ENCODE data around the gene NSDHL.
A peak's percentile ranks its signal among the peaks of the same experiment; 100 is the strongest.
"Not testable (repeated sequence)": the region's sequence is repeated elsewhere in the genome, so short reads cannot be mapped to it uniquely, and the experiment has no call there.

Gene NSDHL

DNA sequence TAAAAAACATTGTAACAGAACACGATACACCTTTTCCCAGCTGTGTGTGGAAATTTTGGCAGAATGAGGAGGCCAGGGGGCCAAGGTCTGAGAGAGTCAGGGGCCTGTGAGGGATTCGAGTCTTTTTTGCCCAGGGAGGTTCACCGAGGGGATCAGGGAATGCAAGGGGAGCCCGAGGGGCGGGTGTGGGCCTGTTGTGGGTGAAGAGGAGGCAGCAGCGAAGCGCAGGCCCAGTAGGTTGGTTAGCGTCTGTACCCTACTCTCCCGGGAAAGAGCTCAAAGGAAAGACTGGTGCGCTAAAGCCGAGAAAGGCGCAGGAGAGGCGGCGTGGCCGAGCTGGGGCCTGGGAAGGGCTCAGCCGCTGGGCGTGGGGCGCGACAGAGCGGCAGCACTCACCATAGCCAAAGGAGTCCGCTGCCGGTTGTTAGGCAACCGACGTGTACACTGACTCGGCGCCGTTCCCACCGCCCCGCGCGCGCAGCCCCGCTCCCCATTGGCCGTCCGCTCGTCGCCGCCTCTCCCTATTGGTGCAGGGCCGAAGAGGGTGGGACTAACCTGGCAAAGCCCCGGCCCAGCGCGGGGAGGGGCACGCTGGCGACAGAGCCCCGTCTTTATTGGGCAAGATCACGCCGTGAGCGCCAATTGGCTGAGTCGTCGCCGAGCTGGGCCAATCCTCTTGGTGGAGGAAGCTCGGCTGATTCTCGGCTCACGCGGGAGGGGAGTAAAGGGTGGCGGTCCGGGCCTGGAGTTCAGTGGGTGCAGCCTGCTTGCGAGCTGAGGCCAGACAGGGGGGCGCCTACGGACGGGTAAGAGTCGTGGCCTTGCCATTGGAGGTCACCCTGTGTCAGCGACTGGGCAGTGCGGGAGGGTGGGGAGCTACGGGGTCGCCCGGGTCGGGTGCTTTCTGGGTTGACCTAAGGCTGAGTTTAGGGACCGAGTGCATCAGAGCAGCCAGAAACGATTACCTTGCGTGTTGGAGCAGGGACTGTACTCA lies at the start of gene NSDHL, which contains the start of gene CETN2:
NSDHL (plus strand) TSS at position 752 of the 994 bp plus-strand sequence. CDS start 15,262 bp downstream, outside the sequence.
CETN2 (minus strand) TSS at position 446 of the 994 bp plus-strand sequence; CDS start at position 399, 47 bp downstream.
- peak; percentile 93 for DNase-seq (ENCODE audit: low spot score)

DNA sequence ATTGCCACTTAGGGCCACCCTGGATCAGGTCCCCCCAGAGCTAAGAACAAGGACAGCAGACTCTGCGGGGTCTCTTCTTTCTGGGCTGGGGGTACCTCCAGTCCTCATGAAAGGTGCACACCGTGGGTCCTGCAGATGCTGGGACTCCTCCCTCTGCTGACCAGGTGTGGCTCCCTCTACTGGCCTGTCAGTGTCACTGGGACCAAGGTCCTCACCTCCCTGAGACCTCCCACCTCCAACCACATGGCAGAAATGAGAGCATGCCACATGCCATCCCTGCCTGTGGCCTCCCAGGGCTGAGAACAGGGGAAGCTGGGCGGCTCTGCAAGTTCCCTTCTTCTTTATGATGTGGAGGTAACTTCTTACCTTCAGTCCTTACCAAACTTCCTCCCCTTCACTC lies 43.8 kb upstream of the NSDHL start:
- not testable (repeated sequence) for DNase-seq (ENCODE audit: low spot score)

DNA sequence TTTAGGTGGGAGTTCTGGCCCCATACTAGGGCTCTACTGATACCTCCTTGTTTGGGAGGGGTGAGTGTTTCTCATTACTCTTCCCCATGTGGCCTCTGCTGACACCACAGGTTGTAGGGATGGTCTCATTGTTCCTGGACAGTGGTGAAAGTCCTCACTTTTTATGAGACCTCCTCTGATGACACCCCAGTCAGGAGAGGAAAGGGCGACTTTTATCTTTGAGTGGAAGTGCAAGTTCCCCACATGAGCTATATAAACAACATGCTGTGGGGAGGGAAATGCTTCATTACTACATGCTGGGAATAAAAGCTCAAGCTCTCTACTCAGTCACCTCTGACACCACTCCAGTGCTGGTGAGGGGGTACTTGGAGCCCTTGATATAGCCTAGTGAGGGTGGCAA lies 31.9 kb upstream of the NSDHL start:
- DNase-seq (ENCODE audit: low spot score): no peak

DNA sequence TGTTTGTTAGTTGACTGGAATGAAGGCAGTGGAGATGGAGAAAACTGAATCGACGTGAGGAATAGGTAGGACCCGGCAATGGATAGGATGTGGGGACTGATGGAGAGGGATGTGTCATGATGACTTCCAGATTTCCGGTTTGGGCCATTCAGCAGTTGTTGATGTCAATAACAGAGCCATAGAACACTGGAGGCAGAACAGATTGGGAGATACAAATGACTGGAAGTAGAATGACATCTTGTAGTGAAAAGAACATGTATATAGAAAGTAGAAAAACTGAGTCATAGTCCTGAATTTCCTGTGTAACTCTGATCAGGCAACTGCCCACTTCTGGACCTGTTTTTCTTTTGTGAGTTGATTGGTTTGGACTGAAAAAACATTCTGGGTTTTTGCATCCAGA lies 24.8 kb upstream of the NSDHL start:
- DNase-seq (ENCODE audit: low spot score): peak; percentile 4

DNA sequence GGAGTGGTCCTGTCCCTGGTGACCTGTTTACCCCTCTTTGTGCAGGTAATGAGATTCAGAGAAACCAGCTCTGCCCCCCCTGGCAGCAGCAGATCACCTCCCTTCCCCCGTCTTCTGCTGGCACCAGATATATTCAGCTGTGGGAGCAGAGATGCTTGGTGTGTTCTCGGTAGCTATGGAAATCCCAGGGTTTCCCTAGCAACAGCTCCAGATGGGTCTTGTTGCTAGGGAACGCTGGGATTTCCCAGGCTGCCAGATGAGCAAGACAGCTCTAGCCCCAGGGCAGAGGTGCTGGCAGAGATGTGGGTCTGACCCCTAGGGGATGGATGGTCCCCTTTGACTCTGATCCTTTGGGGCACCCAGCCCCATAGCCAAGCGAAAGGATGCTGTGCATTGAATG lies 20.5 kb upstream of the NSDHL start:
- DNase-seq (ENCODE audit: low spot score): no peak

DNA sequence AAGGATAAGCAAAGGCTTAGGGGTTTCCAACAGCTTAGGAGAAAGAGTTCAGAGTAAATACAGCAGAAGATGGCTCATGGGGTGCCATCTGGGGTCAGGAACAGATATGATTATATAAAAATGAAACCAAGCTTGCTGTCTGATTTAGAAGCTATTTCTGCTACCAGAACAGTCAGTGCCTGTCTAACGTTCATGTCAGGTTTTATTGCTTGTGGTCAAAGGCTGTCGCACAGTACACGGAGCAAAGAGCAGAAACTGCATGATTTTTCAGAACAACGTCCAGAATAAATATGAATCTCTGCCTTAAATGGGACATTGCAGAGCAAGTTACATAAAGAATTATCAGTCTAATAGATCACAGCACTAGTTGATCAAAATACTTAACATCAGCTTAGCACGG lies 17.7 kb upstream of the NSDHL start:
- no peak for DNase-seq (ENCODE audit: low spot score)

DNA sequence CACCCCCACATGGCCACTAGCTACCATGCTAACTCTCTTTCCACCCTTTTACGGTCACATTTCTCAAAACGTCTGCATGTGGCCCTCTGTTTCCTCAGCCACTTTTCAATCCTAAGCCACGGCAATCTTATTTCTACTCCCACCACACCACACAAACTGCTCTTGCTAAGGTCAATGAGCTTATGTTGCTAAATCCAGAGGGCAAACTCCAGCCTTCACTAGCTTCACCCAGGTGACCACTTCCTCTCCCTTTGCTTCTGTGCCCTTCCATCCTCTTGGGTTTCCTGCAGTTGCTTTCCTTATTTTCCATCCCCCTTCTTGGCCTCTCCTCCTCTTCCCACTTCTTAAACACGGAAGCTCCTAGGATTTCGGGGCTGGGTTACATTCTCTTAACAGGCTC lies 16.8 kb upstream of the NSDHL start:
- no peak for DNase-seq (ENCODE audit: low spot score)

DNA sequence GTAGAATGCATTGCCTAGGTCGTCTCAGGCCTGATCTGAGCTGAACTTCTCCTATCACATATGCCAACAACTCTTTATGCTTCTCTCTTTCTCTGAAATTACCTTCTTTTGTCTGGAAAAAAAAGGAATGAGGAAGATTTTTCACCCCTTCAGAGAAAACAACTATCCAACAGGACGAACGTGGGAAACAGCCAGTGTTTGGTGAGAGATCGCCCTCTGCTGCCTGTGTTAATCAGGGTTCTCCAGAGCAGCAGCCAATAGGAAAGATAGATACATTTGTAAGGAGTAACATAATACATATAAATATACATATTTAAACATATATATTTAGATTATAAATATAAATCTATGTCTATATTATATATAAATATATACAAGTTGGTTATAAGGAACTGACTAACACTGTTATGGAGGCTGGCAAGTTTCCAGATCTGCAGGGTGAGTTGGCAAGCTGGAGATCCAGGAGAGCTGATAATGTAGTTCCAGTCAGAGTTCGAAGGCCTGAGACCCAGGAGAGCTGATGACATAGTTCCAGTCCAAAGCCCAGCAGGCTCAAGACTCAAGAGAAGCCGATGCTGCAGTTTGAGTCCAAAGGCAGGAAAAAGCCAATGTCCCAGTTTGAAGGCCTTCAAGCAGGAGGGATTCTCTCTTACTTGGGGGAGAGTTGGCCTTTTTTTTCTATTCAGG lies 13.6 kb upstream of the NSDHL start:
- peak; percentile 25 for DNase-seq (ENCODE audit: low spot score)

DNA sequence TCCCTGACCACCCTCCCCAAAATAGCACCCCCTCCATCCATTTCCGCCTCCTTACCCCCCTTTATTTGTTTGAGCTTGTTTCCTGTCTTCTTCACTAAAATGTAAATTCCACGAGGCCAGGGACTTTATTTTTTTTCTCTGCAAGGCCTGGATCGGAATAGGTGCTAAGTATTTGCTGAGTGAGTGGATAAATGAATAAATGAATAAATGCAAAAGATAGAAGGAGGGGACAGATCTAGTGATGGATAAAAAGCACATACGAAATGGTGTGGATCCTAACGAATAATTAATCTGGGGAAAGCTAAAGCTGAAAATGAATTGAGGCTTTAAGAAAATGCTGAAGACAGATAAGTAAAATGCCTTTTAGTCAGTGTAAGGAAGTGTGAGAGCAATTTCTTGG lies 12.5 kb upstream of the NSDHL start:
- no peak for DNase-seq (ENCODE audit: low spot score)

DNA sequence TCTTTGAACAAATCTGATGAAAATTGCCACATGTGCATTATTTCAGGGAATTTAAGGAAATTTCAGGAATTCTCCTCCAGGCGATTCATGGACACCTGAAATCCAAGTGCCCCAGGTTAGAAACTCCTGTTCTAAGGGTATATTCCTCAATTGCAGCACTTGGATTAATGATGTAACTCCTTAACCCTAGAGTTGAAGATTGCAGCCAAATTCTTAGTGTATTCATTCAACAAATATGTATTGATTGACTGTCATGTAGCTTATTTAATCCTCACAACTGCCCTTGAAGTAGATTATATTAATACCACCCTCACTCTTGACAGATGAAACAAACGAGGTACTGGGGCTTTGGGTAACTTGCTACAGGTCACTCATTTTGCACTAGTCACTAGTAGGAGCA lies 11.6 kb upstream of the NSDHL start:
- DNase-seq (ENCODE audit: low spot score): no peak

DNA sequence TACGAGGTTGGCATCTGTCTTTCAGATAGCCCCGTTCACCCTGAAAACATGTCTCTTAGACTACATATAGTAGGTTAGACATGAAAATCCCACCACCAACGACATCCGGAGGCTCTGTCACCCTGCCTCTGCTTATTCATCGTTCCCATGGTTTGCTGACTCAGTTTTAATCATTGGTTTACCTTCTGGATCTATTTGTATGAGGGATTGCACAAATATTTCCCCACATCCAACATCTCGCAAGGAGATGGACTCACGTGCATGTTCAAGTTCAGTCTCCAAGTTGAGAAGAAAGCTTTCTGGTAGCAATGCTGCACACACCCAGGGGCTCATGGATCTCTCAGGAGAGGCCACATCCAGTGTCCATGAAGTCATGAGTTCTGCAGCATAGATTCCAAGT lies 11.1 kb upstream of the NSDHL start:
- DNase-seq (ENCODE audit: low spot score): no peak

DNA sequence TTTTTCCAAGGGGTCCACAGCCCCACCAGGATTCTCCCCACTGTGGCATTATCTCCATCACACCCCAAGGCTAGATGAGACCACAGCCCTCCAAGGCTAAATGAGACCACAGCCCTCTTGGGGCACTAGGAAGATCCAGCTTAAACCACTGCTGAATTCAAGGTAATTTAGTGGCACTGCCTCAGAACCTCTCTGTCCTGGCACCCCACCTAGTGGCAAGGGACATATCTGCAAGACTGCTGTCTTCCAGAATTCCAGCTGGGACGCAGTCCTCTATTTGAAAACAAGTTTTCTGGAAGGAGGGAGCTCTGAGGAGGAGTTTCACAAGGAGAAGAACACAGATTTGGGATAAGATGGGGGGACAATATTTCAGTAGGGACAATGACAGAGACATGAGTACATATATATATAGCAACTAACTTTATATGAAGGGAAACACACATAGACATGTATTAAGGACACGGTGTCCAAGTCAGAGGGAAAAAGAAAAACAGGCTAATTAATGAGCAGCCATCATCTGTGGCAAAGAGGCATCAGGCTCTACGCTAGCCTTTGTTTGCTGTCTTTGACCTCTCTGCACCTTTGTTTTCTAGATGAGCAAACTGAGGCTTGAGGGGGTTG lies 9.6 kb upstream of the NSDHL start:
- DNase-seq (ENCODE audit: low spot score): peak; percentile 17

DNA sequence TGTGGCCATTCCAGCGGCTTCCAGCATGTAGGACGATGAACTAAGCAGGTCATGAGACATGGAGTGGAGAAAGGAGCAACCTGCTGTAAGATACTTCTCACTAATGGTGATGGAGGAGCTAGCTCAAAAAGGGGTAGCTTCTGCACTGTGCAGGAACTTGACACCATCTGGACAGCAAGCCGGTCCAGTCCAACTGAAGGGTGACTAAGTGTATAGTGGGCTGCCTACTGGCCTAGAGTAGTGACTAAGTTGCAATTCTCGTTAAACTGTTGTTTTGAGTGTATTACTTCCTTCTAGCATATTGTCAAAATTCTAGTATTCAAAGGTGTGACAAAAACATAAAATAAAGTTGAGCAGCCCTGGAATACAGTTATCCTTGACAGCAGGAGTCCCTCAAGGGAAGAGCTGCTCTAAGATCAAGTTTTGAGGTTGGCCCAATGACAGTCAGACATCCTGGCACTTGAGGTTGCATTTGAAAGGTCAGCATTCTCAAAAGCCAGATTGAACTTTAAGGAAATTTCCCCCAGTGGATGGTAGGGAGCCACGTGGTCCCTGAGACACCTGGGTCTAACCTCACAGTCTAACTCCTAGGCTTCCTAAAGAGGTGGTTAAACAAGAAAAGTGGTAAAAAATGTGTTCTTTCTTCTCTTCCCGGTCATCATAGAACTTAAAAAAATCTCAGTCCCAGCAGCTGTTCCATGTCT lies 8.3 kb upstream of the NSDHL start:
- DNase-seq (ENCODE audit: low spot score): no peak

DNA sequence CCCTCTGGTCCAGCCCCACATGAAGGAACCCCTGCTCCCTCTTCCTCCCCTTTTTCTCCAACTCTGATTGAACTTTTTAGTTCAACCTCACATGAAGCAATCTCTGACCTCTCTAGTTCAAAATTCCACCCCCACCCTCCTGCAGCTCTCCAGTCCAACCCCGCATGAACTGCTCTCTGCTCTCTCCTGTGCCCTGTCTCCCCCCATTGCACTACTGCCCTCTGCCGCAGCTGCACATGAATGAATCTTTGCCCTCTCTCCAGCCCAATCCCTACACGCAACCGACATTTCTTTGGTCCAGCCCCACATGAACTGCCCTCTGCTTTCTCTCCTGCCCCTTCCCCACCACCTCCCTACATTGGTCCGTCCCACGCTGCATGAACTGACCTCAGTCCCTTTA lies 7.2 kb upstream of the NSDHL start:
- no peak for DNase-seq (ENCODE audit: low spot score)

DNA sequence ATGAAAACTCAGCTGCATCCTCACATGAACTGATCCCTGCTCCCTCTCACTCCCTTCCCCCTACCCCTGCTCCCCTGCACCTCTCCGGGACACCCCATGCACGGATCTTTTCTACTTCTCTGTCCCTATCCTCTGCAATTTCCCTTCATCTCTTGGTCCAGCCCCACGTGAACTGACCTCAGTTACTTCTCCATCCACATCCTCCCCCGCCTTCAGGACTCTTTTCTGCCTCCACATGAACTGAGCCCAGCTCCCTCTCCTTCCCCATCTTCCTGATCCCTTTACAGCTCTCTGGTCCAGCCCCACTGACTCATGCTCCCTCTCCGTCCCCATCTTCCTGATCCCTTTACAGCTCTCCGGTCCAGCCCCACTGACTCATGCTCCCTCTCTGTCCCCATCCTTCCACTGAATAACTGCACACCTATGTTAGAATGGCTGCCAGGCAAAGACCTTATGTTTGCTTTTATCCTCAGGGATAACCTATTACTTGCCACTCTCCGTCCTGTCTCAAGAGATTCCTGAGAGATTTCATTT lies 6.0 kb upstream of the NSDHL start:
- no peak for DNase-seq (ENCODE audit: low spot score)

DNA sequence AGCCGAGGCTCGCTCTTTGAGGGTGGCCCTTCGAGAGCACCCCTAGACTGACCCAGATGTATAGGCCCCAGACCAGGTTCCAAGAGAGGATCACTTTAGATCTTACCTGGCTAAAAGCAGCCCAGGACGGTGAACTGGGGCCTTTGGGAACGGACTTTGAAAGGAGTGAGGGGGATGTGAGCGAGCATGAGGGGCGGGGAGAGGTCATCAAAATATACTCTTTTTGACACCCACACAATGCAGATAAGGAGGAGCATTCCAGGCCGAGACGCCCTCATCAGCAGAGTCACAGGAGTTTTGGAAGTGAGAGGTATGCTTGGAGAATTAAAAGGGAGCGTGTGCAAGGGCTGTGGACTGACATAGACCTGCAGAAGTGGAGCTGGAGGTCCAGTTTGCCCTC lies 528 bp downstream of the NSDHL start:
- DNase-seq (ENCODE audit: low spot score): no peak

DNA sequence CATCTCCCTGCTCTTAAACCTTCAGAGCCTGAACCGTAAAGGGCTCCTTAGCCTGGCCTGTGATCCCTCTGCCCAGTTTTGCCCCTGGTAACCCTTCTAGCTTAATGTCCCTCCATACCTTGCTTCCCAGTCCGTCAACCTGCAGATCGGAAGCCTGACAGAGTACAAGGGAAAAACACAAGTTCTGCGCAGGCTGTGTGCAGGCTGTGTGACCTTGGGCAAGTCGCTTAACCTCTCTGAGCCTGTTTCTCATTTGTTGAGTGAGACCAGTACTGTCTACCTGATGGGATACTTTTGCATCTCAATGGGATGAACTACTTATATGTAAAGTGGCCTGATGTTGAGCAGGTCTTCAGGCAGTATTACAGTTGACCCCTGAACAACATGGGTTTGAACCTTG lies 1.7 kb downstream of the NSDHL start:
- DNase-seq (ENCODE audit: low spot score): no peak

DNA sequence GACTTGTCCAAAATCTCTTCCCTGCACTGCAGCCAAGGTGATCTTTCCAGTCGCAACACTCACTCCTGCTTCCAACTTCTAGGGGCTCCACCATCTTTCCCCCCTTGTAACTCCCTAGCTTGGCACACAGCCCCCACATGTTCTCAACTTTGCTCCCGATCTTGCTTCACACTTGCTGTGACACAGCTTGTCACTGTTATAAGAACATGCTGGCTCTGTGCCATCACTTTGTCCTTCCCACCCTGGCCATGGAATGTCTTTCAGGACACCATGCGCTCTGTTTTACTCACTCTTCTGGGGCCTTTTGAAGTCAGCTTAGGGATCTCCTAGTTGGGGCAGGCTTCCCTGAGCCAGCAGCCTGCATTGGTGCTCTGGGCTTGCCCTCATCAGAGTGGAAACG lies 2.5 kb downstream of the NSDHL start:
- no peak for DNase-seq (ENCODE audit: low spot score)

DNA sequence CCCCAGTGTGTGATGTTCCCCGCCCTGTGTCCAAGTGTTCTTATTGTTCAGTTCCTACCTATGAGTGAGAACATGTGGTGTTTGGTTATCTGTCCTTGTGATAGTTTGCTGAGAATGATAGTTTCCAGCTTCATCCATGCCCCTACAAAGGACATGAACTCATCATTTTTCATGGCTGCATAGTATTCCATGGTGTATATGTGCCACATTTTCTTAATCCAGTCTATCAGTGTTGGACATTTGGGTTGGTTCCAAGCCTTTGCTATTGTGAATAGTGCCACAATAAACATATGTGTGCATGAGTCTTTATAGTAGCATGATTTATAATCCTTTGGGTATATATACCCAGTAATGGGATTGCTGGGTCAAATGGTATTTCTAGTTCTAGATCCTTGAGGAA lies 4.6 kb downstream of the NSDHL start:
- DNase-seq (ENCODE audit: low spot score): not testable (repeated sequence)

DNA sequence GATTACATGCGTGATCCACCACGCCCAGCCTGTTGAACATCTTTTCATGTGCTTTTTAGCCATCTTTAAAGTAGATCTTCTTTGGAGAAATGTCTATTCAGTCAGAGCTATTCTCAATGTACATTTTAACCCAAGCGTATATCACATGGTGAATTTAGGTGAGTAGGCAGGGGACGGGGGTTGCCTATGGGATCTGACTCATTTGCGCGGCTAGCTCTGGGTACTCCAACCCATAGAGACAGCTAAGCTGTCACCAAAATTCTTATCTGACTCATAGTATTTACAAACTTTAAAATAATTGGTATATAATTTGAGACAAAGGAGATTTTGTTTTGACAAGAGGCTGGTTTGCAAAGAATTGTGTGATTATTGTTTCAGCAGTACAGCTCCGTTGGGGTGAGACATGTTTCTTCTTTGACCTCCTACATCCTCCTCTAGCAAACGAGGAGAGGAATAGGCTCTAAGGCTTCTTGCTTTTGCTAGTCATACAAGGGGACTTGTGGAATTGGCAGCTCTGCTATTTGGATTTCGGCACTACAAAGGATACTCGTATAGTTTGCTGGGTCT lies 12.0 kb downstream of the NSDHL start:
- DNase-seq (ENCODE audit: low spot score): no peak

DNA sequence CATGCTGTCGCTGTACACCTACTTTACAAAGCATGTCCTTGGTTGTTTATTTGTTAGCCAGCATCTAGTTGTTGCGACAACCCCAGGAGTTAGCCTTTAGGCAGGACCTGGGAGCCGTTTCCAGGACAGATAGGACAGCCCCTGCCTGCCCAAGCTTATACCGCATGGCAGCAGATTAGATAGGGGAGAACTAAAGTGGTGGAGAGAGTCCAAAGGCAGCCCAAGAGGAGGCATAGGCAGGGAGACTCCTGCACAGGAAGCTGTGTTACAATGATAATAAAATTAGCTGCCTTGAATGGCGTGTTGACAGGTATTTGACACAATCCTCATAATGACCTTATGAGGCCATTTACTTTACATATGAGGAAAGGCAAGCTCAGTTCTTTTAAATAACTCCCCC lies 13.0 kb downstream of the NSDHL start:
- DNase-seq (ENCODE audit: low spot score): no peak

Data from activated CD4-positive, alpha-beta T cell treated with anti-CD3 and anti-CD28 coated beads, Interleukin-2, Interleukin-4, amounts not matched to agents 100 ng/mL and 50 ng/mL, durations not matched to agents 16 hours and 8 hours (primary cell).